HG02885 (cell line): ENCODE measurements around the gene CLTRN.
A peak's percentile ranks its signal among the peaks of the same experiment; 100 is the strongest.
"Not testable (repeated sequence)": the region's sequence is repeated elsewhere in the genome, so short reads cannot be mapped to it uniquely, and the experiment has no call there.

Source experiments
- ATAC-seq: cut with Tn5 transposase; IDR thresholded peaks from one replicate; pipeline ENCODE4 v1.9.1; 2021; ENCODE audit warnings: mild to moderate bottlenecking; ENCODE audit not compliant: unreplicated experiment, poor library complexity

CLTRN gene

DNA sequence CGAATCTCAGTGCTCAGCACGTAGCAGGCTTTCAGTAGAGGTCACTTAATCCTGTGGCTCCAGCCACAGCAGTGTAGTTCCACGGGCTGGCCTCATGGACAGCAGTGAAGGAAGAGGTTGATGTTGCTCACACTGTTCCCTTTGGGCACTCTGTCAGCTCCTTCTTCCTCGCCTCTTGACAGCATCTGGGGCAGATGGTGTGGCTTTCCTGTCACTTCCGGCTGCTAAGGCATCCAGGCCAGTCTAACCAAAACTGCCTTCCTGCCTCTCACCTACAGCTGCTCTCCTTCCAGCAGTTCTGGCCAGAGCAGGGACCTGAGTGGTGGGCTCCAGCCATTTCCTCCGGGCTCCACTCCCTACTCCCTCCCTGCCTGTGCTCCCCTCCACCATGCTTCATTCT, 9.8 kb downstream of the CLTRN start:
- not testable (repeated sequence) for ATAC-seq

DNA sequence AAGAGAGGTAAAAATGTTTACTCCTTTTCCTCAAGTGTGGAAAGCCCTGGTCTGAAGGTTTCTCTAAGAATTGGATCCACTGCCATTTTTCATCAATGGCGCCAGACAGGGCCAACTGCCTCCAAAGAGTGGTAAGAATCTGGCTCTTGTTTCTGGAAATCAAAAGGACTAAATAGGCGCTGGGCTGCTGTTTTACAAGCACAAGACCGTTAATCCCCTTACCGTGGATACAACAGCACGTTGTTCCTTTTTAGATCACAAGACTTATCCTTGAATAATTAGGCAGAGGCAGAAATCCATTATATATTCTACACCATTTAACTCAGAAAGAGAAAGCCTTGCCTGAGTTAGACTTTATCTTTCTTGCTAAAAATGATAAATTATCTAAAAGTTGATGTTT, 10.6 kb downstream of the CLTRN start:
- no peak for ATAC-seq

- ATAC-seq: peak; percentile 65
Observed at GRCh38 chrX:15647510-15647909, 17.1 kb downstream of the CLTRN start.

- ATAC-seq: no peak
Observed at GRCh38 chrX:15646543-15646942, 18.1 kb downstream of the CLTRN start.

GRCh38 chrX:15646031-15646430, 18.6 kb downstream of the CLTRN start:
- ATAC-seq: no peak

GRCh38 chrX:15645266-15645665, 19.3 kb downstream of the CLTRN start:
- no peak for ATAC-seq

- no peak for ATAC-seq
Observed at GRCh38 chrX:15644560-15644872, 20.1 kb downstream of the CLTRN start.

GRCh38 chrX:15643786-15644559, 20.6 kb downstream of the CLTRN start:
- ATAC-seq: no peak

GRCh38 chrX:15631637-15632036, 33.0 kb downstream of the CLTRN start:
- ATAC-seq: no peak

- ATAC-seq: no peak
Observed at GRCh38 chrX:15623054-15623453, 41.6 kb downstream of the CLTRN start.

DNA sequence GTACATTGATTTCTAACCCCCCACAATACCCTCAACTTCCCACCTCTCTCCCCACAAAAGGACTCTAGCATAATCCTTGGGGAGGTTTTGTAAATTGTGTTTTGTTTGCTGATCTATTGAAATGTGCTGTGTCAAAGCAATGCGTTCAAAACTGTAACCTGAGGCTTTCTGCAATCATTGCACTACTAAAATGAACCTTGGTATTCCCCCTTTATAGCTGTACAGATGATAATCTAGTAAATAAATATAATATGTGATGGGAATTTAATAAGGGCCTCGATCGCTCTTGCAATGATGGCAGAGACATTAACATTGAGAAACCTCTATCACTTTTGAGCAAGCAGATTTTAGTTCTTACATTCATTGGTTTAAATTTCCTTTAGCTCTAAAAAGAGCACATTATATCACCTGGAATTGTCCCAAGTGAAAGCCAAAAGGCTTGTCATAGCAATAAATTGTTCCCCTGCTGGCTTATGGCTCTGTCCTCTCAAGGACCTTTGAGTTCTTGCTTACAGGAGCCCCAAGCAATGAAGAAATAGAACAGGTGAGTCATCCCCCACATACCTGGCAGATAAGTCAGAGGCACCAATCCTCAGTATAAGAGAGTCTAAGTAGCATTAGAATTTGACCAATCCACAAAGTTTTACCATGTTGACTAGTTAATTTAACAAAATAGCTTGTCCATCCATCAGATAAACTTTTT, 45.4 kb downstream of the CLTRN start:
- no peak for ATAC-seq

- no peak for ATAC-seq
Observed at GRCh38 chrX:15617111-15617510, 47.5 kb downstream of the CLTRN start.

GRCh38 chrX:15616531-15616930, 48.1 kb downstream of the CLTRN start:
- no peak for ATAC-seq

DNA sequence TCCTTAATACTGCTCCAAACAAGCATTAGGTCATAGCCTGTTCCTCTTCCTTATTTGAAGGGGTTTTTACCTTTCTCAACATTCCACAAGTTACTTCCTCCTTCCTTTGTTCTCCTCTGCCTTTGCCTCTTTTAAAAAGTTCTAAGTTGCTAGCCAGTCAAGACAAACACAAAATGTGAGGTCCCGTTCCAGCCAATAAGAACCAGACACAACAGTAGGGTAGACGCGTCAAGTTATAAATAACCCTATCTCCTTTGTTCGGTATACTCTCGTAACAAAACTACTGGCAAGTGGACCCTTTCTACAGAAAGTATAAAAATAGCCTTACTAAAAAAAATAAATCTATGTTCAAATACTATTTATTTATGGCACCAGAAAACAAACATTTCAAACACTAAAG, 57.5 kb downstream of the CLTRN start:
- no peak for ATAC-seq

GRCh38 chrX:15606136-15606535, 58.5 kb downstream of the CLTRN start:
- ATAC-seq: no peak

- no peak for ATAC-seq
Observed at GRCh38 chrX:15605226-15605625, 59.4 kb downstream of the CLTRN start.

- no peak for ATAC-seq
Observed at GRCh38 chrX:15602761-15603160, 61.8 kb downstream of the CLTRN start.

DNA sequence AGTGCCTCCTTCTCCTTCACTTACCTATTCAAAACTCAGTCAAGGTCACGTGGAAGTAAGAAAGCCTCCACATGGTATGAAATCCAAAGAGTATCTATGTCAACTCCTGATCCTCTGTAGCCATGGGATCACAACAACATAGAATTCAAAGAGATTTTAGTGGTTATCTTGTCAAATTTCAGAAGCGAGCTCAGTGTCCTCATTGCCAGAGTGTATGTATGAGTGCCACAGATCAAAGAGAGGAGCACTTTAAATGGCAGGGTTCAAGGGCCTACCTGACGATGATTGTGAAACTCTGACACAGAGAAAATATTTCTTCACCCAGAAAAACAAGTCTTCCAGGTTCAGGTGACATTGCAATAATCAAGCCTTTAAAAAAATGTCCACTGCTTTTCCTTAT, 62.7 kb downstream of the CLTRN start:
- no peak for ATAC-seq

DNA sequence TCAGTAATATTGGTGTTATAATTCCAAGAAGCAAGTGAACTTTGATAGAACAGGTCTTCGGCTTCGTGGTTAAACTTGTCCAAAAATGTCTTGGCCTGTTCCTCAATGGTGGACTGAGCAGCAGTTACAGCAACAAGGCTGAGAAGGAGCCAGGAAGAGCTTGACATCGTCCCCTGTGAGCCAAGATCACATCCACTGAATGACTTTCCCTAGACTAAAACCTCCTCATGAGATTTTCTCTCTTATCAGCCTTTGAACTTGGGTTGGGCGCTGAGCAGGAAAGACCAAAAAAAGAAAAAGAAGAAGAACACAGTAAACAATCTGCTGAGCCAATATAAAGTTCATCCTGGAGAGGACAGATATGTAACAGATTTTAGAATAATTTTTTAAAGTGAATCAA, 63.9 kb downstream of the CLTRN start, which contains the start of gene ACE2:
ACE2 (minus strand) TSS at position 216 of the 400 bp plus-strand sequence; CDS start at position 167, 49 bp downstream.
- no peak for ATAC-seq

GRCh38 chrX:15600049-15600448, 64.6 kb downstream of the CLTRN start:
- no peak for ATAC-seq

- ATAC-seq: no peak
Observed at GRCh38 chrX:15599461-15599860, 65.1 kb downstream of the CLTRN start.

DNA sequence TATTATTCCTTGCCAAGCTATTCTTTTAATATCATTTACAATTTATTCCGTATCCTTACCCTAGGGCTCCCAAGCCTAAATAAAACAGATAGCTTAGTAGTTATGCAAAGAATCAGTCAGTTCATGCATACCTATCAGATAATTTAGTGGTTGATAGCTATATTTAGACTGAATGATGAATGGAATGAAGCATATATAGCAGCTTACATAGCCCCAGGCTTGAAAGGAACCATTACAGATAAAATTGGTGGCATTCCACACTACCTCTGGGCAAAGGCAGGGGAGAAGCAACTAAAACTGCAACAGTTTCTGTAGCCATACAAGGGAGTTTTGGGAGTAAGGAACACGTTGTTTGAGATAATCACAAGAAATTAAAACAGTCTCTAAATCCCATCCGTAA, 66.6 kb downstream of the CLTRN start:
- no peak for ATAC-seq
